Measurements from ENCODE around the gene CPA2. TPM values are rescaled to one million over a fixed set of nuclear protein-coding genes. Genes with fewer than 3 reads are reported as not detected.
"Not testable (repeated sequence)": the region's sequence is repeated elsewhere in the genome, so short reads cannot be mapped to it uniquely, and the experiment has no call there.

CPA2 gene
- total and polyA plus RNA-seq, 2 experiments from 2014 or later, result 0.39 to 0.71 TPM

DNA sequence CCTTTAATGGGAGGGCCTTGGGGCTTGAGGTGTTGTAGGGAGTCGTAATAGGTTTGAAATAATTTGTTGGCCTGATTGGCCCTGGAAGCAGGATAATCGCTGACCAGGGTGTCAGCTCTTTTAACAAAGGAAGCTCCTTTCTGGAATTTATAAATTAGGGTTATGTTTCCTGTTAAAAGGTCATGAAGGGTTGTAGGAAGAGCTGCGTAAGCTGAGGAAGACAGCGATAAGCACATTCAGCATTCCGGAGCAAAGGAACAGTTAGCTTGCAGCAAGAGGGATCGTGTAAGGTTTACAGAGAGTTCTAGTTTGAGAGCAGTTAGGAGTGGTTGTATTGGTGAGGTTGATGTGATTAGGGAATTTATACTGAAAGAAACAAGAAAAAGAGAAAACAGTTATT is 47.6 kb downstream of the CPA2 start:
- no peaks in the 10 kb centered on the region for H3K9me3 ChIP-seq (ENCODE audit: low read depth)
- no peak overlapping the region for H3K4me3 ChIP-seq
- no peaks in the 10 kb centered on the region for H3K27me3 ChIP-seq
- no peaks in the 10 kb centered on the region for H3K4me1 ChIP-seq (ENCODE audit: low read depth)
- TF ChIP-seq, protein P1, sequence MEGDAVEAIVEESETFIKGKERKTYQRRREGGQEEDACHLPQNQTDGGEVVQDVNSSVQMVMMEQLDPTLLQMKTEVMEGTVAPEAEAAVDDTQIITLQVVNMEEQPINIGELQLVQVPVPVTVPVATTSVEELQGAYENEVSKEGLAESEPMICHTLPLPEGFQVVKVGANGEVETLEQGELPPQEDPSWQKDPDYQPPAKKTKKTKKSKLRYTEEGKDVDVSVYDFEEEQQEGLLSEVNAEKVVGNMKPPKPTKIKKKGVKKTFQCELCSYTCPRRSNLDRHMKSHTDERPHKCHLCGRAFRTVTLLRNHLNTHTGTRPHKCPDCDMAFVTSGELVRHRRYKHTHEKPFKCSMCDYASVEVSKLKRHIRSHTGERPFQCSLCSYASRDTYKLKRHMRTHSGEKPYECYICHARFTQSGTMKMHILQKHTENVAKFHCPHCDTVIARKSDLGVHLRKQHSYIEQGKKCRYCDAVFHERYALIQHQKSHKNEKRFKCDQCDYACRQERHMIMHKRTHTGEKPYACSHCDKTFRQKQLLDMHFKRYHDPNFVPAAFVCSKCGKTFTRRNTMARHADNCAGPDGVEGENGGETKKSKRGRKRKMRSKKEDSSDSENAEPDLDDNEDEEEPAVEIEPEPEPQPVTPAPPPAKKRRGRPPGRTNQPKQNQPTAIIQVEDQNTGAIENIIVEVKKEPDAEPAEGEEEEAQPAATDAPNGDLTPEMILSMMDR (IDR thresholded peaks at IDR 0.05; ENCODE audit: low read depth, low read length), result no peak
- H3K27ac ChIP-seq, result no peak overlapping the region
- no peaks in the 10 kb centered on the region for H3K36me3 ChIP-seq
- DNase-seq (ENCODE audit: low read depth in 1 of 2, low spot score in 1 of 2), result no peak

DNA sequence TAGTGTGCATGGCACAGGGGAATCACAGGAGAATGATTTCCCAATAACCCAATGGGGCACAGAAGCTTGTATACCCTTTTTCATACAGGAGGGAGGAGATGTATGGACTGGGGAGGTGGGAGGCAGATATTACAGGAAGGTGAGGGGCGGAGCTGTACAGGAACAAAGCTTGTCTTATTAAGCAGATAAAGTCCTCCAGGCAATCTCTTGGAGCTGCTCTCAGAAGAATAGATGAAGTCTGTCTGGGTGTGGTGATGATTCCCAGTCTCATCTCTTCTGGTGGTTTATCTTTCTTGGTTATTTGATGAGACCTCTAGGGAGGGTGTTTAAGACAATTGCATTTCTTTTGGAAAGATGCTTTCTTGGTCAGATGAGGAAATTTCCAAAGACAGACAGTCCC is 52.9 kb downstream of the CPA2 start:
- DNase-seq (ENCODE audit: low read depth in 1 of 2, low spot score in 1 of 2), result no peak
- H3K27me3 ChIP-seq, result no peaks in the 10 kb centered on the region
- no peak overlapping the region for H3K27ac ChIP-seq
- TF ChIP-seq, protein P1 (IDR thresholded peaks at IDR 0.05; ENCODE audit: low read depth, low read length), result no peak
- no peaks in the 10 kb centered on the region for H3K9me3 ChIP-seq (ENCODE audit: low read depth)
- no peaks in the 10 kb centered on the region for H3K4me1 ChIP-seq (ENCODE audit: low read depth)
- H3K4me3 ChIP-seq, result no peak overlapping the region
- no peaks in the 10 kb centered on the region for H3K36me3 ChIP-seq

DNA sequence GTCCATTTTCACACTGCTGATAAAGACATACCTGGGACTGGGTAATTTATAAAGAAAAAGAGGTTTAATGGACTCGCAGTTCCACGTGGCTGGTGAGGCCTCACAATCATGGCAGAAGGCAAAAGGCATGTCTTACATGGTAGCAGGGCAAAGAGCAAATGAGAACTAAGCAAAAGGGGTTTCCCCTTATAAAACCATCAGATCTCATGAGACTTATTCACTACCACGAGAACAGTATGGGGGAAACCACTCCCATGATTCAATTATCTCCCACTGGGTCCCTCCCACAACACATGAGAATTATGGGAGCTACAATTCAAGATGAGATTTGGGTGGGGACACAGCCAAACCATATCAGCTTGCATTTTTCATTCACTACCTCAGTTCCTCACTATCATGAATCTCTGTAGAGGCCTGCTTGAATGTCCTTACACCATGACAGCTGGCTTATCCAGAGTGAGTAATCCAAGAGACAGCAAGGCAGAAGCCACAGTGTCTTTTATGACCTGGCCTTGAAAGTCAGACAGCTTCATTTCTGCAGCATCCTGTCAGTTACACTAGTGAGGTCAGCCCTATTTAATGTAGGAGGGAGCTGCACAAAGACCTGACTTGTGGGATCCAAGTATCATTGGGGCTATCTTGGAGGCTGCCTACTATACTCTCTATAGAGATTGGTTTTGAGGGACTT is 55.0 kb downstream of the CPA2 start:
- not testable (repeated sequence) for DNase-seq (ENCODE audit: low read depth in 1 of 2, low spot score in 1 of 2); H3K9me3 ChIP-seq (ENCODE audit: low read depth); H3K4me3 ChIP-seq; H3K27me3 ChIP-seq; H3K4me1 ChIP-seq (ENCODE audit: low read depth); H3K36me3 ChIP-seq; H3K27ac ChIP-seq

DNA sequence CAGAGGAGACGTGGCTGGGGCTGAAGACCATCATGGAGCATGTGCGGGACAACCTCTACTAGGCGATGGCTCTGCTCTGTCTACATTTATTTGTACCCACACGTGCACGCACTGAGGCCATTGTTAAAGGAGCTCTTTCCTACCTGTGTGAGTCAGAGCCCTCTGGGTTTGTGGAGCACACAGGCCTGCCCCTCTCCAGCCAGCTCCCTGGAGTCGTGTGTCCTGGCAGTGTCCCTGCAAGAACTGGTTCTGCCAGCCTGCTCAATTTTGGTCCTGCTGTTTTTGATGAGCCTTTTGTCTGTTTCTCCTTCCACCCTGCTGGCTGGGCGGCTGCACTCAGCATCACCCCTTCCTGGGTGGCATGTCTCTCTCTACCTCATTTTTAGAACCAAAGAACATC is 56.0 kb downstream of the CPA2 start:
- TF ChIP-seq, protein P1 (IDR thresholded peaks at IDR 0.05; ENCODE audit: low read depth, low read length), result no peak
- no peak for DNase-seq (ENCODE audit: low read depth in 1 of 2, low spot score in 1 of 2)
- no peak overlapping the region for H3K27ac ChIP-seq

DNA sequence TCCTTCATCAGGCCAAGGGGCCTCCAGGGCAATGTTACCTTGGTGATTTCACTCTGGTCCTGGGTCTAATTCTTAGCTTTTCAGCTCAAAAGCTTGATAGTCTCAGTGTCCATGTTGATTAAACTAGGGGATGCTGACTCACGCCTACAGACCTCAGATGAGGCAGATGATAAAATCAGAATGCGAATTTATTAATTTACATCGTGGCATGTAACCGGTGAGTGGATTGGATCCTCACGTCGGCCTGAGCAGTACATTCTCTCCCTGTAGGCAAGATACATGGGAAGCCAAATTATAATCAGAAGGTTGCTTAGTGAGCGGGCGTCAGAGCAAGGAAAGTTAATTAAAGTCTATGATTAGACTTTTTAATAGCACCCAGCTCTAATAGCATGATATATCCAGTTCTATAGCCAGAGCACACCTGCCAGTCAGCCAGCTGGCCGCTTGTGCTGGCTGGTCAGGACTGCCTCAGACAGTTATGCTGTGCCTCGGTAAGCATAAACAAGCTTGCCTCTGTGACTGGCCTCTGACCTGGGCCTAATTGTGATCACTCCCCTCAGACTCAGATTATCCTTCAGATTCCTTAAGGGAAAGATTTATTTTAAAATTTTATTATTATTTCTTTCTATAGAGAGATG is 57.8 kb downstream of the CPA2 start:
- no peaks in the 10 kb centered on the region for H3K9me3 ChIP-seq (ENCODE audit: low read depth)
- no peak for DNase-seq (ENCODE audit: low read depth in 1 of 2, low spot score in 1 of 2)
- H3K27ac ChIP-seq, result no peak overlapping the region
- no peaks in the 10 kb centered on the region for H3K36me3 ChIP-seq
- no peak overlapping the region for H3K4me3 ChIP-seq
- no peaks in the 10 kb centered on the region for H3K4me1 ChIP-seq (ENCODE audit: low read depth)
- TF ChIP-seq, protein P1 (IDR thresholded peaks at IDR 0.05; ENCODE audit: low read depth, low read length), result no peak
- H3K27me3 ChIP-seq, result no peaks in the 10 kb centered on the region

More for the DNA sequence above, 56.0 kb downstream of the CPA2 start:
- H3K36me3 ChIP-seq, result no peaks in the 10 kb centered on the region
- H3K9me3 ChIP-seq (ENCODE audit: low read depth), result no peaks in the 10 kb centered on the region
- no peaks in the 10 kb centered on the region for H3K4me1 ChIP-seq (ENCODE audit: low read depth)
- no peak overlapping the region for H3K4me3 ChIP-seq
- H3K27me3 ChIP-seq, result no peaks in the 10 kb centered on the region

DNA sequence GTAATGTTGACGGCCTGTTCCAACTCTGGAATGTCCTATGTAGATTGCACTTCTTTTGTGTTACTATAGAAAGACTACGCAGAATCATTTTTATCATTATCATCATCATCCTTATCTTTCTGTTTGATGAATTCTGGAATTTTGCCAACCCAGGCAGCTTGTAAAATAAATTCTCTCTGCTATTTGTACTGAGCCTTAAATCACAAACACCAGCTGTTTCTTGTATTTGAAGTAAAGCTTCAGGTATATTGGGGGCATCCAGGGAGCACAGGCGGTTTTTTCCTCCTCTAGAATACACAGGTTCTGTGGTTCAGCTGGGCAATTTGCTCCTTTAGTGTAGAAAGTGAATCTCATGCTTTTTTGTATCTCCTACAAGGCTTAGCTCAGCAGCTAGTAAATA is 63.0 kb downstream of the CPA2 start:
- H3K9me3 ChIP-seq (ENCODE audit: low read depth), result no peaks in the 10 kb centered on the region
- no peak for DNase-seq (ENCODE audit: low read depth in 1 of 2, low spot score in 1 of 2)
- no peak overlapping the region for H3K27ac ChIP-seq
- H3K4me3 ChIP-seq, result no peak overlapping the region
- no peaks in the 10 kb centered on the region for H3K36me3 ChIP-seq
- TF ChIP-seq, protein P1 (IDR thresholded peaks at IDR 0.05; ENCODE audit: low read depth, low read length), result no peak
- H3K4me1 ChIP-seq (ENCODE audit: low read depth), result no peaks in the 10 kb centered on the region
- H3K27me3 ChIP-seq, result no peaks in the 10 kb centered on the region

All from cardiac muscle cell (in vitro differentiated cells and primary cell).